Measurements from ENCODE around the gene RRP1. TPM values are rescaled to one million over a fixed set of nuclear protein-coding genes. Genes with fewer than 3 reads are reported as not detected.
A peak's percentile ranks its signal among the peaks of the same experiment; 100 is the strongest.

Gene RRP1
- total and polyA plus RNA-seq, 2 of the 13 experiments (the other 11 are each of a cell fraction or from before 2014, with no cell fraction given): 20.1 to 35.1 TPM

- no peak for TF ChIP-seq DMTF1 (CRISPR knock-in tag; IDR thresholded peaks at IDR 0.05)
- peak; percentile 50; the same call in 1 of the 2 replicates for TF ChIP-seq HOMEZ (CRISPR knock-in tag; IDR thresholded peaks at IDR 0.05; ENCODE audit: low read depth)
- TF ChIP-seq NCOA5 (CRISPR knock-in tag; IDR thresholded peaks at IDR 0.05): no peak
- TF ChIP-seq JUNB (CRISPR knock-in tag; IDR thresholded peaks at IDR 0.05; ENCODE audit: borderline replicate concordance): no peak
- peak; percentile 44 for TF ChIP-seq ZNF407 (CRISPR knock-in tag; IDR thresholded peaks at IDR 0.05; ENCODE audit: not compliant biosample characterization)
- peak; percentile 78 for TF ChIP-seq HES4 (CRISPR knock-in tag; IDR thresholded peaks at IDR 0.05; ENCODE audit: borderline replicate concordance)
- peak; percentile 81; the same call in 1 of the 2 replicates for TF ChIP-seq ZNF713 (CRISPR knock-in tag; IDR thresholded peaks at IDR 0.05)
- TF ChIP-seq MXD1 (CRISPR knock-in tag; IDR thresholded peaks at IDR 0.05): peak; percentile 92; the same call in 1 of the 2 replicates
- TF ChIP-seq MNT (IDR thresholded peaks at IDR 0.05): peak; percentile 45; the same call in 1 of the 2 replicates
- no peak for TF ChIP-seq ZNF292 (CRISPR knock-in tag; IDR thresholded peaks at IDR 0.05; ENCODE audit: borderline replicate concordance, low read depth)
- peak; percentile 44 for TF ChIP-seq ZNF274 (CRISPR knock-in tag; IDR thresholded peaks at IDR 0.05)
- TF ChIP-seq RFXAP (CRISPR knock-in tag; IDR thresholded peaks at IDR 0.05; ENCODE audit: borderline replicate concordance): peak; percentile 79; the same call in 1 of the 2 replicates
- peak; percentile 97 for TF ChIP-seq SPEN (CRISPR knock-in tag; IDR thresholded peaks at IDR 0.05; ENCODE audit: low read depth)
- TF ChIP-seq EHMT2 (IDR thresholded peaks at IDR 0.05; ENCODE audit: borderline replicate concordance, low read depth, low read length): no peak
Observed at GRCh38 chr21:43789276-43790009, at the start of gene RRP1 (continued).
